Activated T-cell treated with anti-CD3 and anti-CD28 coated beads, Interleukin-2, amount 50 U/mL, for 72 hours (primary cell): ENCODE results near the gene RAET1E. TPM values are rescaled to one million over a fixed set of nuclear protein-coding genes. Genes with fewer than 3 reads are reported as not detected.
"Not testable (repeated sequence)": the region's sequence is repeated elsewhere in the genome, so short reads cannot be mapped to it uniquely, and the experiment has no call there.

Experiments used
- ATAC-seq, 2 donors: fragments of 150-1000 bp; cut with Tn5 transposase; replicated peaks in 1 of 2; 2 replicates each; pipeline ENCODE4 v1.10.0; 2021; ENCODE audit warnings: moderate library complexity in 2 of 2, mild to moderate bottlenecking in 1 of 2
- DNase-seq, 2 donors: peaks; one replicate each; pipeline ENCODE4 v3.0.0; 2021 to 2022; ENCODE audit warnings: mixed read lengths in 1 of 2
- H3K27ac Mint-ChIP-seq: one replicate; pipeline ENCODE4 v1.8.0; 2022; ENCODE audit warnings: mild to moderate bottlenecking, moderate library complexity, mixed read lengths
- H3K27me3 Mint-ChIP-seq: one replicate; pipeline ENCODE4 v1.8.0; 2022; ENCODE audit warnings: low read depth, mixed read lengths
- H3K36me3 Mint-ChIP-seq, 2 donors: one replicate each; pipeline ENCODE4 v1.8.0; 2022; ENCODE audit warnings: mixed read lengths in 2 of 2, mild to moderate bottlenecking in 1 of 2; ENCODE audit not compliant: insufficient read depth in 2 of 2
- H3K4me1 Mint-ChIP-seq: one replicate; pipeline ENCODE4 v1.8.0; 2022; ENCODE audit warnings: low read depth, mixed read lengths
- H3K4me3 Mint-ChIP-seq, 2 donors: one replicate each; pipeline ENCODE4 v1.8.0; 2022; ENCODE audit warnings: mild to moderate bottlenecking in 2 of 2, mixed read lengths in 2 of 2, moderate library complexity in 2 of 2
- H3K9me3 Mint-ChIP-seq, 2 donors: one replicate each; pipeline ENCODE4 v1.8.0; 2022; ENCODE audit warnings: mixed read lengths in 2 of 2
- total RNA-seq, 2 donors: library from RNA; stranded (reverse); gene quantifications; one replicate each; pipeline ENCODE4 v1.2.3, GENCODE V29; 2022

Gene RAET1E
- total RNA-seq = not detected

DNA sequence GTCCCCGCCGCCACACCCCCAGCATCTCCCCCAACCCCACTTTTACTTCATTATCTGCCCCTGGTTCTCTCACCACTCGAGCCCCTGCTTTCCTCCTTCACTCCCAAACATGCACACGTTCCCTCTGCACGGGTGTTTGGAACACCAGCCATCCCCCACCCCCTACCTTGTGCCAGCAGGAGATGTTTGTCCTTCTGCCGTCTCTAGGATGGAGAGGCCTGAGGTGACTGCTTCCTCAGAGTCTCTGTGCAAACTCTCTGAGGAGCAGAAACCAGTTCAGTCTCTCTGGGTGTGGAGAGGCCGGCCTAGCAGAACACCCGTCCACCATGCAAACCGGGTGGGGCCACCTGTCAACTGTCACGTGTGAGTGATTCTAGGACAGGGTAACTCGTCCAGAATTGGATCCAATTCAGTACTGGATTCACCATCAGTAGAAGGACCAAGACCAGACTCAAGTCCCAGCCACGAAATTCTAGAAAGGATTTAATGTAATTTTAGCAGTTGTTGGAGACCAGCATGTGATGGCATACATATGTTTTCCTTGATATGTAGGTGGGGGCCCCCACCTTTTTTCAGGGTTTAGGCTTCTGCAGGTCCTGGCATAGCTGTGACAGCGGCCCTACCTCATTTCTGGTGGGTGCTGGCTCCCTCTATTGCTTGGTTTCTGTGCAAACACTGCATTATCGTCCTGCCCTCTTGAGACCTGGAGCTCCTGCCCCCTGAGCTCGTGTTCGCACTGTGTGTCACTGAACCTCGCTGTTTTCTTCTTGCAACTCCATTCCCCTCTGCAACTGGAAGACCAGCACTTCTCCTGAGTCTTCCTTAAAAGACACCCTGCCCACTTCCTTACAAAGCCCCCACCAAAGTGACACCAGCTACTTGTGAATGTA, at the start of gene RAET1E:
Gene RAET1E, minus strand, starts transcription at position 259 of the 890 bp plus-strand sequence. CDS start 7,212 bp downstream, outside the sequence.
- ATAC-seq = no peak
- Mint-ChIP-seq H3K4me3 (no peak within 1 kb of the TSS), H3K36me3 (no peaks in the 10 kb centered on the region), H3K27me3 (peaks cover 25% of the 10 kb centered on the region), H3K27ac (no peak within 1 kb of the TSS), H3K9me3 (no peaks in the 10 kb centered on the region), H3K4me1 (peaks cover 15% of the 10 kb centered on the region)
- DNase-seq = no peak

DNA sequence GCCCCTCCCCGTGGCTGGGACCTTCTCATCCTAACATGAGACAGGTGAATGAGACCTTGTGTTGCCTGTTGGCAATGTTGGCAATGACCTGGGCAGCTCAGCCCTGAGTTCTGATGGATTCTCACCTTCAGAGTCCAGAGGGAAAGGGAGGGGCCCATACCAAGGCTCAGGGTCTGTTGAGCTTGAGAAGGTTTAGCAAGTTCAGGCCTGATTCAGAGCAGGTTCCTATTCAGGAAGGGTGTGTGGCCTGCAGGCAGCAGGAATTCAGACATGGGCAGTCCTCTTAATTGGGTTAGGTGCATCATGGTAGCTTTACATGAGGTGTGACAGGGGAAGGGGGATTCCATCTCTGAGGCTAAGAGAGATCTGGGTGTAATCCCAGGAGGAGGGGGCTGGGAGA, 49.6 kb upstream of the RAET1E start:
- peak in 1 of 2 donors; percentile 13 for ATAC-seq
- not testable (repeated sequence) for DNase-seq, H3K9me3 Mint-ChIP-seq, H3K27ac Mint-ChIP-seq, H3K4me1 Mint-ChIP-seq, H3K4me3 Mint-ChIP-seq, H3K36me3 Mint-ChIP-seq
- H3K27me3 Mint-ChIP-seq = peaks cover 74% of the 10 kb centered on the region

GRCh38 chr6:149946631-149947030, 48.7 kb upstream of the RAET1E start:
- not testable (repeated sequence) for H3K4me3 Mint-ChIP-seq, H3K9me3 Mint-ChIP-seq, ATAC-seq, H3K27ac Mint-ChIP-seq, H3K4me1 Mint-ChIP-seq, DNase-seq, H3K36me3 Mint-ChIP-seq
- H3K27me3 Mint-ChIP-seq = peaks cover 68% of the 10 kb centered on the region

- Mint-ChIP-seq H3K27me3 (peaks cover 61% of the 10 kb centered on the region), H3K4me1 (peaks cover 22% of the 10 kb centered on the region)
- not testable (repeated sequence) for H3K27ac Mint-ChIP-seq, H3K9me3 Mint-ChIP-seq, DNase-seq, H3K36me3 Mint-ChIP-seq, H3K4me3 Mint-ChIP-seq, ATAC-seq
Observed at GRCh38 chr6:149945276-149945675, 47.4 kb upstream of the RAET1E start.

- not testable (repeated sequence) for DNase-seq, H3K36me3 Mint-ChIP-seq, ATAC-seq
Observed at GRCh38 chr6:149943321-149943720, 45.4 kb upstream of the RAET1E start.

DNA sequence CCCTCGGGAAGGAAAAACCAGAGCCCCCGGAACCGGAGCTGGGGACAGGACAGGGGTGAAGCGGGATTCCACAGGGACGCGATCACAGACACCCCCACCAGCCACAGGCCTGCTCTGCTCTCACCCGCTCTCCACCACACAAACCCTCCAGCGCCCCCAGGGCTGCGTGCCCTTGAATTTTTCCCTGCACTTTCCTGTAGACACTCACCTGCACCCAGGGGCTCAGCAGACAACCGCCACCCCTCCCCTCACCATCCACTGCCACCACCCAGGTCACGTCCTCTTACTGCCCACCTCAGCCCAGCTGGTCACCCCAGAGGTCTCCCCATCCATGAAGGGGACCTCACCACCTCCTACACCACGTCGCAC, 44.5 kb upstream of the RAET1E start:
- Mint-ChIP-seq H3K4me3 (peak overlapping the region; percentile 90 to 93), H3K36me3 (no peaks in the 10 kb centered on the region), H3K27me3 (peaks cover 54% of the 10 kb centered on the region), H3K4me1 (peaks cover 46% of the 10 kb centered on the region), H3K9me3 (no peaks in the 10 kb centered on the region), H3K27ac (no peak overlapping the region)
- ATAC-seq = no peak
- no peak for DNase-seq

More at GRCh38 chr6:149943321-149943720, 45.4 kb upstream of the RAET1E start:
- Mint-ChIP-seq H3K4me3 (peak overlapping the region in 1 of 2 donors; percentile 90), H3K27me3 (peaks cover 57% of the 10 kb centered on the region), H3K4me1 (peaks cover 38% of the 10 kb centered on the region)
- H3K27ac Mint-ChIP-seq, H3K9me3 Mint-ChIP-seq: not testable (repeated sequence)

GRCh38 chr6:149941583-149942460, 43.9 kb upstream of the RAET1E start, which contains the start of gene ULBP2:
TSS of gene ULBP2 (plus strand) at chr6:149942014. CDS start at chr6:149942073, 59 bp downstream.
- DNase-seq (peak; percentile 89 to 90), ATAC-seq (peak; percentile 89 to 92)
- Mint-ChIP-seq H3K9me3 (no peaks in the 10 kb centered on the region), H3K27ac (no peak within 1 kb of the TSS), H3K4me3 (peak within 1 kb of the TSS; percentile 90 to 93), H3K27me3 (peaks cover 58% of the 10 kb centered on the region), H3K36me3 (no peaks in the 10 kb centered on the region), H3K4me1 (peaks cover 46% of the 10 kb centered on the region)

DNA sequence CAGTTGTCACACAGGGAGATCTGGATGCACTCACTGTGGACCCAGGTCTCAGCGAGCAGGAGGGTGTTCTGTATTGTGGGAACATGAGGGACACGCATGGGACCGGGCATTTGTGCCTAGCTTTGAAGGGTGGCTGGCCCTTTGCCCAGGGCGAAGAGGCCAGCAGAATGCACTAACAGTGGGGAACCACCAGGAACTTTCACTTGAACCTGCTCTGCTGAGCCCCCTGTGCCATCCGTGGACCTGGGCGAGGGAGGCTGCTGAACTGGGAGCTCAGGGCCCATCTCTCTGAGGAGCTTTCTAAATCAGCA, 42.7 kb upstream of the RAET1E start:
- DNase-seq (no peak), ATAC-seq (no peak)
- Mint-ChIP-seq H3K27me3 (peaks cover 62% of the 10 kb centered on the region), H3K27ac (no peak overlapping the region), H3K4me3 (peak overlapping the region; percentile 41 to 60), H3K4me1 (peaks cover 46% of the 10 kb centered on the region), H3K9me3 (no peaks in the 10 kb centered on the region), H3K36me3 (no peaks in the 10 kb centered on the region)

DNA sequence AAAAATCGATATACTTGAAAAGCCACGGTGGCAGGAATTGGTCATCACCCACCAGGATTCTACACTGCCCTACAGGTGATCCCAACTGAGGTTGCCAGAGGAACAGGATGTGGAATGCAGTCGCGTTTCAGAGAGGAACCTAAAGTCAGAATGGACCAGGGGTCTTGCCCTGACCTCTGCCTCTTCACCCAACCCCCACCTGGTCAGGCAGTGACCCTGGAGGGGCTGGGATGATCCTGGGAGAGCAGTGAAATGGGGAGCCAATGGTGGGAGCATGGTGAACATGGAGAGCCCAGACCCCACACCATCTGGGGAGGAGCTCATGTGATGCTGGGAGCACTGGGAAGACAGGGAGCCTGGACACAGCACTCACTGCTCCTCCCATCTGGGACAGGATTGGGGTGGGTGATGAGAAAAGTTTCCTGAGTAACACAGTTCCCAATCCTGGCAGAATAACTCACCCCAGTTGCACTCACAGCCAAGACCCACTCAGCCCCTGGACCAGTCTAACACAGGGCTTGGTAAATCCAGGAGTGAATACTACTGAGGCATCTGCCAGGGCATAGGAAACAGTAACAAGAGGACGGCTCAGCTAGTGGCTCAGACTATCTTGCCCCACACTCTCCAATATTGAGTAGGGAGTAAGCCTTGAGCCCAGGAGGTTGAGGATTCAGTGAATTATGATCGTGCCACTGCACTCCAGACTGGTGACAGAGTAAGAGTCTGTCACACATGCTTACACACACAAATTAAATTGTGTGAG, 42.2 kb upstream of the RAET1E start:
- no peaks in the 10 kb centered on the region for H3K9me3 Mint-ChIP-seq

DNA sequence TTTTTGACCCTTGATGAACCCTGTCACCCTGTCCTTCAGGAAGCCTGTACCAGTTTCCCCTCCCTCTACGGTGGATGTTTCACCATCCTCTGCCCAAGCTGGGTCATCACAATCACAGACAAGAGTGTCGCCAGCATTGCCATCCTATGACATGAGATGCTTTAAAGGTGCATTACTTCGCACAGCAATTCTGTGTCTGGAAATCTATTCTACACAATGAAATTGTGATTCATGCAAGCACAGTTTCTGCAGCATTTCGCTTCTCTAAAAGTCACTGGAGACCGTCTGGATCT, 41.4 kb upstream of the RAET1E start:
- peak overlapping the region; percentile 52 for H3K27ac Mint-ChIP-seq
- H3K9me3 Mint-ChIP-seq = no peaks in the 10 kb centered on the region
- ATAC-seq (no peak), DNase-seq (no peak)
- H3K27me3 Mint-ChIP-seq = peaks cover 75% of the 10 kb centered on the region
- peak overlapping the region; percentile 79 to 94 for H3K4me3 Mint-ChIP-seq
- peaks cover 58% of the 10 kb centered on the region for H3K4me1 Mint-ChIP-seq
- H3K36me3 Mint-ChIP-seq = no peaks in the 10 kb centered on the region

More for the DNA sequence above, 42.2 kb upstream of the RAET1E start:
- Mint-ChIP-seq H3K27ac (no peak overlapping the region), H3K4me1 (peaks cover 50% of the 10 kb centered on the region), H3K27me3 (peaks cover 67% of the 10 kb centered on the region), H3K4me3 (peak overlapping the region; percentile 79 to 94), H3K36me3 (no peaks in the 10 kb centered on the region)
- ATAC-seq (no peak), DNase-seq (no peak)

- peak; percentile 35 to 47 for ATAC-seq
- Mint-ChIP-seq H3K9me3 (no peaks in the 10 kb centered on the region), H3K36me3 (no peaks in the 10 kb centered on the region), H3K4me1 (peaks cover 61% of the 10 kb centered on the region), H3K27me3 (peaks cover 79% of the 10 kb centered on the region), H3K27ac (peak overlapping the region; percentile 52), H3K4me3 (peak overlapping the region; percentile 79 to 94)
- DNase-seq = peak; percentile 55 to 63
Observed at GRCh38 chr6:149938571-149939355, 40.9 kb upstream of the RAET1E start.

GRCh38 chr6:149938013-149938570, 40.2 kb upstream of the RAET1E start:
- H3K4me3 Mint-ChIP-seq = peak overlapping the region; percentile 79 to 94
- H3K27me3 Mint-ChIP-seq = peaks cover 79% of the 10 kb centered on the region
- H3K36me3 Mint-ChIP-seq, DNase-seq, H3K9me3 Mint-ChIP-seq, H3K27ac Mint-ChIP-seq: not testable (repeated sequence)
- H3K4me1 Mint-ChIP-seq = peaks cover 61% of the 10 kb centered on the region
- ATAC-seq = peak; percentile 40 to 48
